Cardiac septum (tissue), 1 donor: ENCODE results near the gene ZNF541. TPM values are rescaled to one million over a fixed set of nuclear protein-coding genes. Genes with fewer than 3 reads are reported as not detected.
"Not testable (repeated sequence)": the region's sequence is repeated elsewhere in the genome, so short reads cannot be mapped to it uniquely, and the experiment has no call there.

Source experiments
- DNase-seq: peaks from one replicate; pipeline ENCODE4 v3.0.0-alpha.2; 2020; ENCODE audit warnings: low spot score
- intact Hi-C: fragments of 100-400 bp; cut with DNase I; formaldehyde crosslinking; loops from one replicate; pipeline ENCODE4 v1.14.0; 2022
- total RNA-seq: library from RNA; stranded (reverse); fragmentation: NEBNext Ultra II Directional; extraction: Animal tissue kit (Norgen Biotek cat#: 25700); gene quantifications from one replicate; pipeline ENCODE4 v1.2.1, GENCODE V29; 2021
- donor health status: DM: no; HTN: no; CAD: no.

Gene ZNF541
- total RNA-seq, 1 donor from 2014 or later: 1.2 TPM

DNA sequence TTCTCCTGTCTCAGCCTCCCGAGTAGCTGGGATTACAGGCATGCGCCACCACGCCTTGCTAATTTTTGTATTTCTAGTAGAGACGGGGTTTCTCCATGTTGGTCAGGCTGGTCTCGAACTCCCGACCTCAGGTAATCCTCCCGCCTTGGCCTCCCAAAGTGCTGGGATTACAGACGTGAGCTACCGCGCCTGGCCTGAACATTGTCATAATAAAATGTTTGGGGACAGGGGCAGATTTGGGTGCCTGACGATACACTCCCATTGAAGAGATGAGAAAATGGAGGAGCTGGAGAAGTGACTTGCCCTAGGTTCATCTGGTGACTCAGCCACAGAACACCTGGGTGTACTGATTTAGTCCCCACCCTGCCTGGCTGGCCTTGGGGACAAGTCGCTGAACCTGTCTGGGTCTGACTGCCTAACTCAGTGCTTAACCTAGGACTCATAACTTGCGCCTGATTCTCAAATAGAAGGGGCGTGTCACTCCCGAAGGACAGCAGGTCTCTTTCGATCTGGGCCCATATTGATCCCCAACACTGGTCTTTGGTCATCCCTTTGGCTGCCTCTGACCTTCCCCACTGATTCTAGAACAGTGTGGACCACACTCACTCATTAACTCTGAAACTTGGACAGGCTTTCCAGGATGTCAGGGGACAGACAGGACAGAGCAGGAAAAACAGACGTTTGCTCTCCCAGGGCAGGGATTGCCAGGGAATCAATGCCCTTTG, 28.4 kb upstream of the ZNF541 start:
- no peak for DNase-seq
- intact Hi-C loops: no loop called here

GRCh38 chr19:47600246-47601179, 27.6 kb upstream of the ZNF541 start:
- DNase-seq: peak; percentile 100
- intact Hi-C loops: loop anchor here (1.0 kb wide), 2 partner anchors 8 to 85 kb away; partner anchors contain the start of gene NAPA

DNA sequence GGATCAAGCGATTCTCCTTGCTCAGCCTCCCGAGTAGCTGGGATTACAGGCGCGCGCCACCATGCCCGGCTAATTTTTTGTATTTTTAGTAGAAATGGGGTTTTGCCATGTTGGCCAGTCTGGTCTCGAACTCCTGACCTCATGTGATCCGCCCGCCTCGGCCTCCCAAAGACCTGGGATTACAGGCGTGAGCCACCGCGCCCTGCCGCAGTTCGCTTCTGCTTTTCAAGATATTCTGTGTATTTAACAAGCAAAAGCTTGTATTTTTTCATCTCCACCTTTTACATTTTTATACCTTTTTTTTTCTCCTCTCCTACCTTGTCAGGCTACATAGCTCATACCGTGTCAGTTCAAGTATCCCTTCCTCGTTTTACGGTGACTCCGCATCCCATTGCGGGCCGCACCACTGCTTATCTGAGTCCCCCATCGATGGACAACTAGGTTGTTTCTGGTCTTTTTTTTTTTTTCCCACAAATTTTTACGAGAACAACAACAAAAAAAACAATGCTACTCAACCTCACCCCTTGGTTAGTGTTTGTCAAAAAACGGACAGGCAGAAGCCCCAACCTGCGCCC, 26.8 kb upstream of the ZNF541 start:
- not testable (repeated sequence) for DNase-seq
- intact Hi-C loops: loop anchor here (1.0 kb wide), 2 partner anchors 9 to 84 kb away; partner anchors contain the start of gene NAPA

- DNase-seq: no peak
- intact Hi-C loops: no loop called here
Observed at GRCh38 chr19:47598407-47599349, 25.7 kb upstream of the ZNF541 start.

DNA sequence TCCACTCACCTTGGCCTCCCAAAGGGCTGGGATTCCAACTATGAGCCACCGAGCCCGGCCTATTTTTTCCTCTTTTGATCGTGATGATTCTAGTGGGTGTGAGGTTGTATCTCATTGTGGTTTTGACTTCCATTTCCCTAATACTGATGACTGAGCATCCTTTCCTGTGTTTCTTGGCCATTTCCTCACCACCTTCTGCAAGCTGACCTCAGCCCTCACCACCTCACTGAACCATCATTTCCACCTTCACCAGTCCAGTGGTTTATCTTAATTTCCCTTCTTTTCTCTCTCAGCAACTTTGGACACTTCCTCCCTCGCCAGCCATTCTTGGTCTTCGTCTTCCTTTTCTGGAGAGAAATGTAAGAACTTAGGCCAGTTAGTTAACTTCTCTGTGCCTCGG, 23.0 kb upstream of the ZNF541 start:
- no peak for DNase-seq
- intact Hi-C loops: no loop called here

GRCh38 chr19:47593860-47594259, 20.9 kb upstream of the ZNF541 start:
- DNase-seq: no peak
- intact Hi-C loops: no loop called here

DNA sequence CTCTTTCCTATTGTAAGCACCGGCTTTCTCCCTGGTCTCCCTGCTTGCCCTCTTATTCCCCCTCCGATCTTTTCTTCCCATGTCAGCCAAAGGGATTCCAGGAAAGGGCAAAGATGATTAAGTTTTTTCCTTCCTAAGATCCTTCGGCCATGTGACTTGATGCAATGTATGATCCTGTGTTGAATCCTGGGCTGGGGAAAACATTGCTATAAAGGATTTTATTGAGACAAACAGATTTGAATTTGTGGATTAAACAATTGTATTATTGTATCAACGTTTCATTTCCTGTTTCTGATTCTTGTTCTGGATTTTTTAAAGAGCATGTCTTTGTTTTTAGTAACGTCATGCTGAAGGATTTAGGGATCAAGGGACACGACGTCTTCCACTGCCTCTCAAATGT, 16.9 kb upstream of the ZNF541 start:
- intact Hi-C loops: no loop called here
- no peak for DNase-seq

DNA sequence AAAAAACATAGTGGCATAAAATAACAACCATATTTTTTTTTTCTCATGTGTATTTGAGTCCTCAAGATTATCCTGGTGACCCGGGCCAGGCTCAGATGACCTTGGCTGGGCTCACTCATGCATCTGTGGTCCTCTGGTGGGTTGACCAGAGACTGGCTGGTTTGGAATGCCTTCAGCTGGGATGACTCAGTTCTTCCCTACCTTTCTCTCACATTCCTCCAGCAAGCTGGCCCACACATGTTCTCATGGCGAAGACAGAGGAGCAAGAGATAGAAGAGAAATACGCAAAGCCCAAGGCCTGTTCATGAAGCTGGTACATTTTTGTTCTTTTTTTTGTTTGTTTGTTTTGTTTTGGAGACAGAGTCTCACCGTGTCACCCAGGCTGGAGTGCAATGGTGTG, 14.3 kb upstream of the ZNF541 start:
- no peak for DNase-seq
- intact Hi-C loops: no loop called here

DNA sequence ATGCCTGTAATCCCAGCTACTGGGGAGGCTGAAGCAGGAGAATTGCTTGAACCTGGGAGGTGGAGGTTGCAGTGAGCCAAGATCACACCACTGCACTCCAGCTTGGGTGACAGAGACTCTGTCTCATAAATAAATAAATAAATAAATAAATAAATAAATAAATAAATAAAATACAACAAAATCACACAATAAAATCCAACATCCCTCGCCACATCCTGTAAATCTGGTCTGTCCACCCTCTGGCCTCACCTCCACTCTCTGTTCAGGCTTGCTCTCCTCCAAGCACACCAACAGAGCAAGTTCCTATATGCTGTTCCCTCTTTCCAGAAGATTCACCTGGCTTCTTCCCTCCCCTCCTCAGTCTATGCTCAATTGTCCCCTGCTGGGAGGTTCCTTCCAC, 10.2 kb upstream of the ZNF541 start:
- intact Hi-C loops, DNase-seq: not testable (repeated sequence)

DNA sequence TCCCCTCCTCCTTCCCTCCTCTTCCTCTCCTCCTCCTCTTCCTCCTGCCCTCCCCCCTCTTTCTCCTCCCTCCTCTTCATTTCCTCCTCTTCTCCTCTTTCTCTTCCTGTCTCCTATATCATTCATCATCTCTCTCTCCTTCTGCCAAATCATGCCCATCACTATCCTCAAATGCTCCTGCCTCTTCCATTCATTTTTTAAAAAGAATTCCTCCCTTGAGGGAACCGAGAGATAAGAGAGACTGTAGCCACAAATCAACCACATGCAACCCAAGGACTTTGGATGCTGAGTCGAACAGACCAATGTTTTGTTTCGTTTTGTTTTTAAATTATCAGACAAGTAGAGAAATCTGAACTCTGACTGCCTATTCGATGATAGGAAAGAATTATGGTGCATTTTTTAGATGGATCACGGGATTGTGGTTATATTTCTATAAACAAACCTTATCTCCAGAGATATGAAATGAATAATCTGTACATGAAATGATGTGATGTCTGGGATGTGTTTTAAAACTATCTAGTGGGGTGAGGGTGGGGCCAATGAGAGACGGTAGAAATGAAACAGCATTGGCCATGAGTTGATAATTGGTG, 9.5 kb upstream of the ZNF541 start:
- no peak for DNase-seq
- intact Hi-C loops: no loop called here

DNA sequence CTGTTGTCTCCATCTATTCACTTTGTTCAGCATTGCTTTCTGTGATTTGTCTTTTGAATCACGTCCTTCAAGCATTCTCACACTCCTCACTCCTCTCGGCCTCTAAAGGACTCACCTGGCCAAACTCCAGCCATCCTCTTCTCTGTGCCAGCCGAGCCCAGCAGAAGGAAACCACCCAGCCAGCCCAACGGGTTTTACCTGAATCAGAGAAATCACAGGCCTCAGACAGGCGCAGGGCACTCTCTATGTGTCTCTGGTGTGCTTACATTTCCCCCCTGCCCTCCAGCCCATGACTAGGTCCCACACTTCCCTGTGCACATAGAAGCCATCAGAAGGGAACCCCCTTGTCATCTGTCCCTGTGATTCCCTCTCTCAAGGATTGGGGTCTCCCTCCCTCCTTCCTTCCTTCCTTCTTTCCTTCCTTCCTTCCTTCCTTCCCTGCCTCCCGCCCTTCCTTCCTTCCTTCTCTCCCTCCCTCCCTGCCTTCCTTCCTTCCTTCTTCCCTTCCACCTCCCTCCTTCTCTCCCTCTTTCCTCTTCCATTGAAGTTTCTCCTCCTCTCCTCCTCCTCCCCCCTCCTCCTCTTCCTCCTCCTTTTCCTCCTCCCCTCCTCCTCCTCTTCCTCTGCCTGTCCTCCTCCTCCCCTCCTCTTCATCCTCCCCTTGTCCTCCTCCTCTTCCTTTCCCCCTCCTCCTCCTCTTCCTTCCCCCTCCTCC, 8.8 kb upstream of the ZNF541 start:
- DNase-seq: no peak
- intact Hi-C loops: no loop called here

- intact Hi-C loops: no loop called here
Observed at GRCh38 chr19:47580397-47580796, 7.4 kb upstream of the ZNF541 start.

GRCh38 chr19:47572635-47573034, 313 bp downstream of the ZNF541 start:
- intact Hi-C loops: no loop called here
- DNase-seq: no peak

More at GRCh38 chr19:47580397-47580796, 7.4 kb upstream of the ZNF541 start:
- no peak for DNase-seq

DNA sequence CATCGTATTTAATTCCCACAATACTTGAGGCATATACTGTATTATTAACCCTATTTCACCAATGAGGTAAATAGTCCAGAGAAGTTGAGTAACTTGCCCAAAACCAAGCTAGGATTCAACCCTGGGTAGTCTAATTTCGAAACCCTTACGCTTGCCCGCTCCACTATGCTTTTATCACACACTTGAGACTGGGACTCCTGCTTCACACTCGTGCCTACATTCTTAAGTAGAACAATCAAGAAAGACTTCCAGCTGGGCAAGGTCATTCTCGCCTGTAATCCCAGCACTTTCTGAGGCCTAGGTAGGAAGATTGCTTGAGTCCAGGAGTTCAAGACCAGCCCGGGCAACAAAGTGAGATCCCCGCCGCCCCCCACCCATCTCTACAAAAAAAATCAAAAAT, 3.6 kb downstream of the ZNF541 start:
- DNase-seq: no peak
- intact Hi-C loops: no loop called here

DNA sequence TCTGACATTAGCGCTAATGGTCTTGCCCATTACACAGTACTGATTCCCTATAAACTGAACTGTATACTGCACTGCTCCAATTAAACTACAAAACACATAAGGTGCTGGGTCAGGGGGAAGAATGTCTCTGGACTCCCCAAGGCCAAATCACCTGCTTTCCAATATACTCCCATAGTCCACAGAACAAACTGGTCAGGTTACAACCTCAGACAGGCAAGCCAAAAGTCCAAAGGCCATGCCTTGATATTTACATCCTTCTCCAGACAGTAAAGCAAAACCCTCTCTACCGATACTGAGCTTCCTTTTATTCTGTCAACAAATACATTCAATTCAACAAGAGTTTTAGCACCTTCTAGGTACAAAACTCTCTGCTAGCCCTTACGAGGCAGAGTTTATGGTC, 8.9 kb downstream of the ZNF541 start:
- intact Hi-C loops: no loop called here
- no peak for DNase-seq

DNA sequence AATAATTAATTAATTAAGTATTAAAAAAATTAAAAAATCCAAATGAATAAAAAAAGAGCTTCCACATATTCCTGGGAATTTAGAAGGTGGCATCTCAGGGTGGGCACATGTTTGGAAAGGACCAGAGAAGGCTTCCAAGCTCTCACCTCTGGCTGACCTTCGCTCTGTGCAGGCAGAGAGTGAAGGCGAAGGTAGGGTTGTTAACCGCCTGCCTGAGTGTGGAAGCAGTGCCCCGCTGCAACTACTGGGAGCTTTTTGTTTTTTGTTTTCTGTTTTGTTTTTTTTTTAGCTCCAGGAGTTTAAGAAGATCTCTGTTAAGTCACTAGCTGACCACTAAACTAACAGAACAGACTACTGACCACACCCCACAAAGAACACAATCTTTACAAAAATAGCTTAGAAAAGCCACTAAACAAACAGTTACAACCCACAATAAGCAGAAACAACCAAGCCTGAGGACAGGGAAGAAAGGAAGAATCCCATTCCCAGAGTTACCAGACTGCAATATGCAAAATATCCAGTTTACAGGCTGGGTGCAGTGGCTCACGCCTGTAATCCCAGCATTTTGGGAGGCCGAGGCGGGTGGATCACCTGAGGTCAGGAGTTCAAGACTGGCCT, 11.4 kb downstream of the ZNF541 start:
- intact Hi-C loops: no loop called here

DNA sequence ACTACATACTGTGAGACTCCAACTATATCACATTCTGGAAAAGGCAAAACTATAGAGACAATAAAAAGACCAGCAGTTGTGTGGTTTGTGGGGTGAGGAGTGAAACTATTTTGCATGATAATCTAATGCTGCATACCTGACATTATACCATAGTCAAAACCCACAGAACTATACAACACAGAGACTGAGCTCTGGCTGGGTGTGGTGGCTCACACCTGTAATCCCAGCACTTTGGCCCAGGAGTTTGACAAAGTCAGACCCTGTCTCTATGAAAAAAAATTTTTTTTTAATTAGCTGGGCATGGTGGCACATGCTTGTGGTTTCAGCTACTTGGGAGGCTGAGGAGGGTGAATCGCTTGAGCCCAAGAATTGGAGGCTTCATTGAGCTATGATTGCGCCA, 11.9 kb downstream of the ZNF541 start:
- intact Hi-C loops: no loop called here
- DNase-seq: no peak

More for the DNA sequence above, 11.4 kb downstream of the ZNF541 start:
- DNase-seq: no peak

- no peak for DNase-seq
- intact Hi-C loops: no loop called here
Observed at GRCh38 chr19:47550129-47550528, 22.8 kb downstream of the ZNF541 start.
